Stomach (tissue), 4 donors: Measurements from ENCODE around the gene MED22.

Experiments used
- CTCF ChIP-seq, 7 experiments: fragments of 450-650 bp in 4 of 7; fragments of 200-600 bp in 3 of 7; sonication (generic) in 3 of 7; IDR thresholded peaks; one replicate each; pipeline ENCODE4 v1.5.1; 2016 to 2019; ENCODE audit warnings: antibody characterized with exemption in 7 of 7, control low read depth in 2 of 7, mild to moderate bottlenecking in 1 of 7
- POLR2A ChIP-seq, 4 donors: fragments of 450-650 bp; IDR thresholded peaks; one replicate each; pipeline ENCODE4 v1.6.1; 2016; ENCODE audit warnings: antibody characterized with exemption in 4 of 4, control low read depth in 2 of 4, mild to moderate bottlenecking in 1 of 4, moderate library complexity in 1 of 4

- TF ChIP-seq POLR2A (IDR thresholded peaks at IDR 0.05) (no peak), CTCF (IDR thresholded peaks at IDR 0.05) (no peak)
Observed at GRCh38 chr9:133333011-133333410, 14.9 kb downstream of the MED22 start.
